MM.1S (cell line): ENCODE data around the gene STK17A.

Experiments
- DNase-seq: peaks from one replicate; pipeline ENCODE4 v3.0.0-alpha.2; 2015
- H2AFZ ChIP-seq: fragments of 300-600 bp; sonication (generic); 2 replicates; pipeline ENCODE4 v1.6.0; 2016; ENCODE audit warnings: antibody characterized with exemption, low read length
- H3F3A ChIP-seq: fragments of 300-600 bp; sonication (generic); 2 replicates; pipeline ENCODE4 v1.6.1; 2016; ENCODE audit warnings: mild to moderate bottlenecking, antibody characterized with exemption, low read length, moderate library complexity, mixed read lengths; ENCODE audit not compliant: insufficient read depth
- H3K27ac ChIP-seq: fragments of 300-600 bp; sonication (generic); 2 replicates; pipeline ENCODE4 v1.5.1; 2016; ENCODE audit warnings: mild to moderate bottlenecking, low read length
- H3K27me3 ChIP-seq: fragments of 300-600 bp; sonication (generic); replicated peaks from 2 replicates; pipeline ENCODE4 v1.6.0; 2016; ENCODE audit warnings: low read length; ENCODE audit not compliant: insufficient read depth
- H3K36me3 ChIP-seq: fragments of 300-600 bp; sonication (generic); replicated peaks from 2 replicates; pipeline ENCODE4 v1.6.1; 2016; ENCODE audit warnings: mild to moderate bottlenecking, low read length, mixed read lengths; ENCODE audit not compliant: insufficient read depth
- H3K4me1 ChIP-seq: fragments of 300-600 bp; sonication (generic); 2 replicates; pipeline ENCODE4 v1.6.1; 2016; ENCODE audit warnings: low read length, mixed read lengths
- H3K4me2 ChIP-seq: fragments of 300-600 bp; sonication (generic); 2 replicates; pipeline ENCODE4 v1.6.0; 2016; ENCODE audit warnings: low read depth, low read length
- H3K4me3 ChIP-seq: fragments of 300-600 bp; sonication (generic); 2 replicates; pipeline ENCODE4 v1.5.1; 2016; ENCODE audit warnings: low read length, mixed read lengths
- H3K79me2 ChIP-seq: fragments of 300-600 bp; sonication (generic); 2 replicates; pipeline ENCODE4 v1.6.1; 2016; ENCODE audit warnings: mixed run types, low read length, mixed read lengths
- H3K9ac ChIP-seq: fragments of 300-600 bp; sonication (generic); 2 replicates; pipeline ENCODE4 v1.6.1; 2016; ENCODE audit warnings: low read length, mixed read lengths
- H3K9me2 ChIP-seq: fragments of 300-600 bp; sonication (generic); replicated peaks from 2 replicates; pipeline ENCODE4 v1.6.1; 2016; ENCODE audit warnings: mild to moderate bottlenecking, low read length, mixed read lengths; ENCODE audit not compliant: insufficient read depth
- H3K9me3 ChIP-seq: fragments of 300-600 bp; sonication (generic); replicated peaks from 2 replicates; pipeline ENCODE4 v1.6.1; 2016; ENCODE audit warnings: mild to moderate bottlenecking, low read length, mixed read lengths; ENCODE audit not compliant: insufficient read depth
- H4K20me1 ChIP-seq: fragments of 300-600 bp; sonication (generic); 2 replicates; pipeline ENCODE4 v1.6.1; 2016; ENCODE audit warnings: mild to moderate bottlenecking, low read length, moderate library complexity, mixed read lengths; ENCODE audit not compliant: insufficient read depth
- CTCF ChIP-seq: fragments of 300-600 bp; sonication (generic); IDR thresholded peaks from 2 replicates; pipeline ENCODE4 v1.5.1; 2016; ENCODE audit warnings: antibody characterized with exemption, low read length, mixed read lengths
- EZH2 ChIP-seq: fragments of 300-600 bp; sonication (generic); optimal IDR thresholded peaks from 2 replicates; pipeline ENCODE3; 2017; ENCODE audit warnings: low read depth, mild to moderate bottlenecking, antibody characterized with exemption, low read length, mixed read lengths
- EZH2phosphoT487 ChIP-seq: fragments of 300-600 bp; sonication (generic); IDR thresholded peaks from 2 replicates; pipeline ENCODE4 v1.6.1; 2018; ENCODE audit warnings: antibody characterized with exemption, low read length

The STK17A gene

GRCh38 chr7:43656997-43657396 lies 74.1 kb downstream of the STK17A start:
- H3K36me3 ChIP-seq = peaks cover 3% of the 10 kb centered on the region; the same call in 1 of the 2 replicates
- H3K27me3 ChIP-seq = no peaks in the 10 kb centered on the region
- TF ChIP-seq EZH2phosphoT487 (no peak), EZH2 (no peak), CTCF (no peak)
- peaks cover 7% of the 10 kb centered on the region; the same call in 1 of the 2 replicates for H4K20me1 ChIP-seq
- H3K79me2 ChIP-seq = peaks cover 60% of the 10 kb centered on the region
- no peaks in the 10 kb centered on the region for H3K9me2 ChIP-seq
- H3K4me3 ChIP-seq = no peak overlapping the region
- H3K9ac ChIP-seq = no peak overlapping the region
- no peaks in the 10 kb centered on the region for H3K9me3 ChIP-seq
- peaks cover 48% of the 10 kb centered on the region for H3K4me1 ChIP-seq
- no peak overlapping the region for H3K4me2 ChIP-seq
- peaks cover 9% of the 10 kb centered on the region; the same call in 1 of the 2 replicates for H3F3A ChIP-seq
- no peak overlapping the region for H3K27ac ChIP-seq
- no peak for DNase-seq
- H2AFZ ChIP-seq = no peak overlapping the region

- Histone ChIP-seq H2AFZ (no peak overlapping the region), H3K36me3 (peaks cover 3% of the 10 kb centered on the region; the same call in 1 of the 2 replicates), H3K4me2 (peak overlapping the region; percentile 26), H4K20me1 (peaks cover 4% of the 10 kb centered on the region; the same call in 1 of the 2 replicates), H3K9ac (no peak overlapping the region), H3K79me2 (peaks cover 68% of the 10 kb centered on the region), H3K27me3 (no peaks in the 10 kb centered on the region), H3K9me2 (no peaks in the 10 kb centered on the region), H3K27ac (no peak overlapping the region; the same call in 1 of the 2 replicates), H3F3A (peaks cover 5% of the 10 kb centered on the region; the same call in 1 of the 2 replicates), H3K4me3 (no peak overlapping the region), H3K9me3 (no peaks in the 10 kb centered on the region), H3K4me1 (peaks cover 33% of the 10 kb centered on the region)
- DNase-seq = peak; percentile 63
- TF ChIP-seq EZH2phosphoT487 (no peak), EZH2 (no peak)
Measured at GRCh38 chr7:43658718-43659548, 76.0 kb downstream of the STK17A start.

- H3K4me1 ChIP-seq = peaks cover 27% of the 10 kb centered on the region
- H2AFZ ChIP-seq = no peak overlapping the region
- H4K20me1 ChIP-seq = no peaks in the 10 kb centered on the region
- no peak overlapping the region for H3K27ac ChIP-seq
- H3F3A ChIP-seq = no peaks in the 10 kb centered on the region
- H3K9me3 ChIP-seq = no peaks in the 10 kb centered on the region
- DNase-seq = no peak
- H3K9ac ChIP-seq = no peak overlapping the region
- H3K36me3 ChIP-seq = peaks cover 3% of the 10 kb centered on the region; the same call in 1 of the 2 replicates
- H3K9me2 ChIP-seq = no peaks in the 10 kb centered on the region
- TF ChIP-seq CTCF = no peak
- TF ChIP-seq EZH2 = no peak
- no peak for TF ChIP-seq EZH2phosphoT487
- no peaks in the 10 kb centered on the region for H3K27me3 ChIP-seq
- peak overlapping the region; percentile 26; the same call in 1 of the 2 replicates for H3K4me2 ChIP-seq
- peaks cover 70% of the 10 kb centered on the region for H3K79me2 ChIP-seq
- no peak overlapping the region for H3K4me3 ChIP-seq
Measured at GRCh38 chr7:43659549-43659896, 76.6 kb downstream of the STK17A start.

- H3K4me3 ChIP-seq = no peak overlapping the region
- H3K79me2 ChIP-seq = peaks cover 76% of the 10 kb centered on the region
- peaks cover 27% of the 10 kb centered on the region for H3K4me1 ChIP-seq
- H3K9ac ChIP-seq = no peak overlapping the region
- no peak for TF ChIP-seq EZH2
- no peak for TF ChIP-seq EZH2phosphoT487
- TF ChIP-seq CTCF = no peak
- H3K27ac ChIP-seq = no peak overlapping the region
- H3F3A ChIP-seq = no peaks in the 10 kb centered on the region
- no peak overlapping the region for H2AFZ ChIP-seq
- H3K9me2 ChIP-seq = no peaks in the 10 kb centered on the region
- no peak overlapping the region for H3K4me2 ChIP-seq
- peaks cover 3% of the 10 kb centered on the region; the same call in 1 of the 2 replicates for H3K36me3 ChIP-seq
- H3K27me3 ChIP-seq = no peaks in the 10 kb centered on the region
- DNase-seq = no peak
- no peaks in the 10 kb centered on the region for H3K9me3 ChIP-seq
- H4K20me1 ChIP-seq = no peaks in the 10 kb centered on the region
Measured at GRCh38 chr7:43660141-43660540, 77.2 kb downstream of the STK17A start.
